Left renal pelvis (tissue), 4 donors: ENCODE data around the gene SLC38A6. TPM values are rescaled to one million over a fixed set of nuclear protein-coding genes. Genes with fewer than 3 reads are reported as not detected.

Source experiments
- DNase-seq, 4 donors: peaks; one replicate each; pipeline ENCODE4 v3.0.0-alpha.2; 2013; ENCODE audit warnings: low read depth in 4 of 4, low spot score in 3 of 4
- polyA plus RNA-seq, 4 donors: library from polyadenylated mRNA; unstranded; fragments of 120-200 nt; gene quantifications; one replicate each; pipeline ENCODE4 v1.2.1, GENCODE V29; 2013; ENCODE audit not compliant: insufficient read length in 4 of 4

Gene SLC38A6
- polyA plus RNA-seq, 4 donors, result 18.4 to 26.8 (median 21.2) TPM

DNA sequence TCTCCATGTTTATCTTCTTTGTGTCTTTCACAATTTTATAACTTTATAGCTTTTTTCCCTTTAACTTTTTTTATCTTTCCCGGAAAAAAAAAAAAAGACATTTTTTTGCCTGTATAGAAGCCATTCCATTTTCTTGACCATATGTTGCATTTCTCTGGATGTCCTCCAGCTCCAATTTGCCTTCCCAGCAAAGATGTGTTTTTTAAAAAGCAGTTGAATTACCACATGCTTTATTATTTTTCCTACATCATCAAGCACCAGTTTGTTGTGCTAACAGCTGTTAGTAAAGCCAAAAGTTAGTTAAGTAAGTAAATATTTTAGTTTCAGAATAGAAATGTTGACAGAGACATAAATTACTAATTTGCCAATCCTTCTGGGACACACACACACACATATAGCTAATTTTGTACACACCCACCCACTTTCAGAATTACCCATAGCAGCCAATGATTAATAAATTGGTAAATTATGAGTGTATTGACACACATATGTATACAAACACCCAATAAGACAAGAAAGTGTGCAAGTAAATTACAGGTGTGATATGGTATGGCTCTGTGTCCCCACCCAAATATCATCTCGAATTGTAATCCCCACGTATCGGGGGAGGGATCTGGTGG lies 118.3 kb downstream of the SLC38A6 start:
- no peak for DNase-seq

GRCh38 chr14:61101803-61102548 lies 120.9 kb downstream of the SLC38A6 start:
- no peak for DNase-seq

Other genes with a start within 250 kb of the SLC38A6 start
- gene MNAT1, start 246.5 kb upstream of the SLC38A6 start, polyA plus RNA-seq, result 10 to 100 TPM; 30.9 to 53.7 (median 49.3) TPM
- 10 to 100 TPM; 18.8 to 30.2 (median 22.0) TPM for gene TRMT5, start 166 bp upstream of the SLC38A6 start, polyA plus RNA-seq